Endothelial cell of umbilical vein (primary cell): ENCODE results near the gene PPP1R12A. TPM values are rescaled to one million over a fixed set of nuclear protein-coding genes. Genes with fewer than 3 reads are reported as not detected.

ENCODE experiments used
- BruUV-seq: library from RNA; stranded (reverse); fragments of 400-500 nt; replicated peaks from 2 replicates; lab custom pipeline; 2021; lab: Mats Ljungman, UMichigan
- CTCF ChIA-PET: fragments of 300-600, 350-600 bp; sonication (Branson Sonifier 250); formaldehyde crosslinking; loops from one replicate; lab custom pipeline; 2021; ENCODE audit warnings: antibody characterized with exemption, inconsistent platforms; lab: Charles Lee
- POLR2A ChIA-PET: fragments of 300-600, 350-600 bp; sonication (Branson Sonifier 250); formaldehyde crosslinking; loops from one replicate; lab custom pipeline; 2021; ENCODE audit warnings: antibody characterized with exemption, inconsistent platforms; lab: Charles Lee
- DNase-seq: peaks from one replicate; pipeline ENCODE4 v3.0.0-alpha.2; 2011; ENCODE audit warnings: low read depth, low spot score
- FAIRE-seq: peaks from 2 replicates; lab custom pipeline; 2011; peaks lifted over from hg19 to GRCh38; lab: Jason Lieb, UNC
- H2AFZ ChIP-seq: 2 replicates; pipeline ENCODE4 v1.6.0; 2012; ENCODE audit warnings: low read depth, low read length, control low read depth, inconsistent platforms
- H3K27ac ChIP-seq: 2 replicates; pipeline ENCODE4 v1.5.1; 2011; ENCODE audit warnings: low read depth, mild to moderate bottlenecking, control low read depth, low read length, moderate library complexity; ENCODE audit not compliant: insufficient read depth
- H3K27me3 ChIP-seq, 2 experiments: 2 replicates each; pipeline versions ENCODE4 v1.6.0 to v1.6.1; 2011; ENCODE audit warnings: low read length in 2 of 2, mixed read lengths in 1 of 2; ENCODE audit not compliant: control insufficient read depth in 2 of 2, insufficient read depth in 2 of 2
- H3K36me3 ChIP-seq, 2 experiments: 2 replicates in 1 of 2; 3 replicates in 1 of 2; pipeline ENCODE4 v1.5.1; 2011; ENCODE audit warnings: low read length in 2 of 2, mild to moderate bottlenecking in 1 of 2, moderate library complexity in 1 of 2; ENCODE audit not compliant: control insufficient read depth in 2 of 2, insufficient read depth in 2 of 2; ENCODE audit errors: extremely low read depth in 1 of 2
- H3K4me1 ChIP-seq: 3 replicates; pipeline ENCODE4 v1.5.1; 2011; ENCODE audit warnings: mild to moderate bottlenecking, low read length; ENCODE audit not compliant: control insufficient read depth, insufficient read depth; ENCODE audit errors: extremely low read depth
- H3K4me2 ChIP-seq: 2 replicates; pipeline ENCODE4 v1.6.1; 2011; ENCODE audit warnings: low read length, control low read depth, mixed read lengths; ENCODE audit not compliant: insufficient read depth
- H3K4me3 ChIP-seq, 3 experiments: fragments of 200-600 bp in 1 of 3; sonication (generic), shearing (Covaris generic) in 1 of 3; replicated peaks in 1 of 3; 2 replicates each; pipeline ENCODE4 v1.5.1; 2011 to 2016; ENCODE audit warnings: control low read depth in 3 of 3, low read length in 3 of 3, mild to moderate bottlenecking in 2 of 3, inconsistent platforms in 1 of 3, low read depth in 1 of 3, moderate library complexity in 1 of 3; ENCODE audit not compliant: insufficient read depth in 1 of 3
- H3K79me2 ChIP-seq: 2 replicates; pipeline ENCODE4 v1.6.0; 2012; ENCODE audit warnings: low read length, inconsistent platforms; ENCODE audit not compliant: control insufficient read depth, insufficient read depth
- H3K9ac ChIP-seq: replicated peaks from 2 replicates; pipeline ENCODE3; 2011; ENCODE audit warnings: low read length, control low read depth; ENCODE audit not compliant: insufficient read depth; ENCODE audit errors: extremely low read depth
- H3K9me1 ChIP-seq: replicated peaks from 3 replicates; pipeline ENCODE4 v1.6.0; 2011; ENCODE audit warnings: mild to moderate bottlenecking, low read length; ENCODE audit not compliant: control insufficient read depth, insufficient read depth; ENCODE audit errors: extremely low read depth
- H3K9me3 ChIP-seq: replicated peaks from 2 replicates; pipeline ENCODE4 v1.5.1; 2012; ENCODE audit warnings: low read length, inconsistent platforms; ENCODE audit not compliant: control insufficient read depth, insufficient read depth
- H4K20me1 ChIP-seq: replicated peaks from 2 replicates; pipeline ENCODE3; 2011; ENCODE audit warnings: mild to moderate bottlenecking, low read length; ENCODE audit not compliant: control insufficient read depth, insufficient read depth; ENCODE audit errors: extremely low read depth
- EZH2 ChIP-seq: IDR thresholded peaks from 2 replicates; pipeline ENCODE4 v1.6.1; 2012; ENCODE audit warnings: borderline replicate concordance, low read depth, mild to moderate bottlenecking, moderate library complexity, low read length, inconsistent platforms; ENCODE audit not compliant: severe bottlenecking
- FOS ChIP-seq: IDR thresholded peaks from 2 replicates; pipeline ENCODE4 v1.6.1; 2011; ENCODE audit warnings: mild to moderate bottlenecking, low read length, moderate library complexity, borderline replicate concordance; ENCODE audit not compliant: insufficient read depth
- GATA2 ChIP-seq: IDR thresholded peaks from 2 replicates; pipeline ENCODE4 v1.7.0; 2011; ENCODE audit warnings: low read depth, mild to moderate bottlenecking, moderate library complexity, mixed read lengths, low read length; ENCODE audit not compliant: insufficient read length, insufficient read depth
- JUN ChIP-seq: IDR thresholded peaks from 2 replicates; pipeline ENCODE4 v1.6.1; 2011; ENCODE audit warnings: borderline replicate concordance, low read depth; ENCODE audit not compliant: insufficient read length, insufficient read depth
- MYC ChIP-seq: IDR thresholded peaks from one replicate; pipeline ENCODE4 v1.6.1; 2011; ENCODE audit warnings: mild to moderate bottlenecking, low read depth, low read length
- POLR2A ChIP-seq: IDR thresholded peaks from 2 replicates; pipeline ENCODE4 v1.6.1; 2012; ENCODE audit warnings: low read depth, mild to moderate bottlenecking, control low read depth, low read length
- POLR2AphosphoS5 ChIP-seq: IDR thresholded peaks from 2 replicates; pipeline ENCODE4 v1.6.1; 2012; ENCODE audit warnings: low read depth, mild to moderate bottlenecking, control low read depth, low read length, moderate library complexity; ENCODE audit not compliant: insufficient read depth
- dilution Hi-C: fragments of 300-500 bp; cut with MboI; formaldehyde crosslinking; loops from one replicate; pipeline ENCODE4 v1.15.0; 2019; ENCODE audit warnings: low sequenced_read_pairs; ENCODE audit not compliant: extremely low pct_ligation_motif_present
- intact Hi-C: fragments of 100-400 bp; cut with micrococcal nuclease; formaldehyde crosslinking; loops from one replicate; pipeline ENCODE4 v1.10.0; 2022
- polyA plus RNA-seq, 4 experiments: library from polyadenylated mRNA; depleted of rRNA in 3 of 4; stranded (reverse) in 3 of 4; unstranded in 1 of 4; fragments of >200 nt; gene quantifications; 2 replicates each; pipeline versions ENCODE4 v1.2.1 to v1.2.3, GENCODE V29; 2011 to 2012; ENCODE audit warnings: missing spikeins in 1 of 4
- total RNA-seq: library from RNA; stranded (reverse); gene quantifications from 2 replicates; pipeline ENCODE4 v1.2.3, GENCODE V29; 2021
- TF ChIP-seq, protein P1 (sequence below), 2 donors: IDR thresholded peaks; 1 replicate in 1 of 2; 2 replicates in 1 of 2; pipeline ENCODE4 v1.5.1; 2011; ENCODE audit warnings: low read length in 2 of 2, mild to moderate bottlenecking in 2 of 2, moderate library complexity in 2 of 2, control low read depth in 1 of 2, inconsistent platforms in 1 of 2, low read depth in 1 of 2; ENCODE audit not compliant: insufficient read depth in 1 of 2; ENCODE audit errors: extremely low read depth in 1 of 2
- TF ChIP-seq, protein P2 (sequence below): IDR thresholded peaks from 2 replicates; pipeline ENCODE4 v1.6.1; 2011; ENCODE audit not compliant: insufficient read depth, insufficient read length

The PPP1R12A gene
- total and polyA plus RNA-seq, 2 donors (not counting 3 experiments of a cell fraction or from before 2014, with no cell fraction given): 12.9 to 83.9 TPM

DNA sequence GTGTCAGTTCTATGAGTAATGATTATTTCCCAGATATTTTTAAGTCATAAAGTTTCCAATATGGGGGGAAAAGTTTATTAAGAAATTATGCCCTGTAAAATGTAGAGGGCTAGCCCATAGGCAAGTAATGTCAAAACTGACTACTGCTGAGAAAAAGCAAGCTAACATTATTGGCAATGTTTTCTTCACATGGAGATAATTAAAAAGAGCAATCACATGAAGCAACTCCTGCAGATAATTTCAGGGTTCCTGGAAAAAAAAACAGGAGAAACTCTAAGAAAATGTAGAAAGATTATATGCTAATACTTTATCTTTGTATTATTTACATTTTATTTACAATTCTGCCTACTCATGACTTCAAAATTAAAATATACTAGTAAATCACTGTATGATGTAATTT is 39.8 kb downstream of the PPP1R12A start:
- no peak for FAIRE-seq

DNA sequence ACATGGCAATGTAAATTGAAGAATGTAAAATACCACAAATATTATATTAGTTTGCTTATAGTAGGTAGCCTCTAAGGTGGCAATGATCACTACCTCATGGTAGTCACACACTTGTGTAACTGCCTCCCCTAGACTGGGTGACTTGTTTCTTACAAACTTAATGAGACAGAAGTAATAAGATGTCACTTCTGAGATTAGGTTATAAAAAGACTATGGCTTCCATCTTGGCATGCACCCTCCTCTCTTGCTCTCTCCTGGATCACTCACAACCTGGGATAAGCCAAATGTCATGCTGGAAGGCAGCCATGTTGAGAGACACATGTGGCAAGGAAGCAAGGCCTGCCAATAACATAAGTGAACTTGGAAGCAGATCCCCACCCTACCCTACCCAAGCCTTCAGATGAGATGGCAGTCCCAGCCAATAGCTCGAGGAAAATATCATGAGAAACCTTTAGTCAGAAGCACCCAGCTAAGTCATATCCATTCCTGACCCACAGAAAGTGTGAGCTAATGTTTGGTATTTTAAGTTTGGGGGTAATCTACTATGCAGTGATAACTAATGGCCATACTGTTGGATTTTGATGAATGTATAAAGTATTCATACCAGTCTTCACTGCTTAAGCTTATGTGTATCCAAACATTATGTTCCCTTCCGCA is 43.3 kb downstream of the PPP1R12A start:
- no peaks in the 10 kb centered on the region for H3K9me3 ChIP-seq
- ChIA-PET POLR2A (no interaction called here), CTCF (interaction anchor here (1.0 to 1.1 kb wide), 2 partner anchors 10 to 296 kb away, joined by 3 to 4 read pairs; no protein-coding TSS in a partner anchor)
- H4K20me1 ChIP-seq: peaks cover 4% of the 10 kb centered on the region
- no peaks in the 10 kb centered on the region for H3K27me3 ChIP-seq
- no peaks in the 10 kb centered on the region for H3K36me3 ChIP-seq
- no peak overlapping the region for H3K27ac ChIP-seq
- FAIRE-seq (no peak), DNase-seq (no peak)
- no peak overlapping the region for H3K4me3 ChIP-seq
- BruUV-seq: no TSS peak
- H3K4me2 ChIP-seq: no peak overlapping the region
- peaks cover 84% of the 10 kb centered on the region for H3K79me2 ChIP-seq
- TF ChIP-seq GATA2 (no peak), POLR2A (no peak), POLR2AphosphoS5 (no peak), JUN (no peak), EZH2 (no peak), FOS (no peak), MYC (no peak)
- TF ChIP-seq, protein P1, sequence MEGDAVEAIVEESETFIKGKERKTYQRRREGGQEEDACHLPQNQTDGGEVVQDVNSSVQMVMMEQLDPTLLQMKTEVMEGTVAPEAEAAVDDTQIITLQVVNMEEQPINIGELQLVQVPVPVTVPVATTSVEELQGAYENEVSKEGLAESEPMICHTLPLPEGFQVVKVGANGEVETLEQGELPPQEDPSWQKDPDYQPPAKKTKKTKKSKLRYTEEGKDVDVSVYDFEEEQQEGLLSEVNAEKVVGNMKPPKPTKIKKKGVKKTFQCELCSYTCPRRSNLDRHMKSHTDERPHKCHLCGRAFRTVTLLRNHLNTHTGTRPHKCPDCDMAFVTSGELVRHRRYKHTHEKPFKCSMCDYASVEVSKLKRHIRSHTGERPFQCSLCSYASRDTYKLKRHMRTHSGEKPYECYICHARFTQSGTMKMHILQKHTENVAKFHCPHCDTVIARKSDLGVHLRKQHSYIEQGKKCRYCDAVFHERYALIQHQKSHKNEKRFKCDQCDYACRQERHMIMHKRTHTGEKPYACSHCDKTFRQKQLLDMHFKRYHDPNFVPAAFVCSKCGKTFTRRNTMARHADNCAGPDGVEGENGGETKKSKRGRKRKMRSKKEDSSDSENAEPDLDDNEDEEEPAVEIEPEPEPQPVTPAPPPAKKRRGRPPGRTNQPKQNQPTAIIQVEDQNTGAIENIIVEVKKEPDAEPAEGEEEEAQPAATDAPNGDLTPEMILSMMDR (IDR thresholded peaks at IDR 0.05; ENCODE audit: extremely low read depth in 1 of 2, insufficient read depth in 1 of 2, low read depth in 1 of 2, low read length in 2 of 2): no peak
- TF ChIP-seq, protein P2, sequence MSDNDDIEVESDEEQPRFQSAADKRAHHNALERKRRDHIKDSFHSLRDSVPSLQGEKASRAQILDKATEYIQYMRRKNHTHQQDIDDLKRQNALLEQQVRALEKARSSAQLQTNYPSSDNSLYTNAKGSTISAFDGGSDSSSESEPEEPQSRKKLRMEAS: no peak
- dilution Hi-C loops: no loop called here
- no peaks in the 10 kb centered on the region for H3K9me1 ChIP-seq
- intact Hi-C loops: no loop called here
- H2AFZ ChIP-seq: no peak overlapping the region
- peaks cover 9% of the 10 kb centered on the region for H3K4me1 ChIP-seq
- H3K9ac ChIP-seq: no peak overlapping the region

More for the DNA sequence above, 39.8 kb downstream of the PPP1R12A start:
- ChIA-PET CTCF (interaction anchor here (1.2 to 2.1 kb wide), 3 partner anchors 9 to 300 kb away, joined by 3 to 13 read pairs (median 6); no protein-coding TSS in a partner anchor), POLR2A (no interaction called here)
- Histone ChIP-seq H3K36me3 (no peaks in the 10 kb centered on the region), H3K27ac (no peak overlapping the region), H3K27me3 (no peaks in the 10 kb centered on the region), H3K4me2 (no peak overlapping the region), H3K79me2 (peaks cover 83% of the 10 kb centered on the region), H3K4me1 (no peaks in the 10 kb centered on the region), H3K9me1 (no peaks in the 10 kb centered on the region), H3K9me3 (no peaks in the 10 kb centered on the region), H3K9ac (no peak overlapping the region), H2AFZ (no peak overlapping the region), H4K20me1 (no peaks in the 10 kb centered on the region), H3K4me3 (no peak overlapping the region)
- dilution Hi-C loops: no loop called here
- no peak for DNase-seq
- TF ChIP-seq FOS (no peak), MYC (no peak), POLR2A (no peak), EZH2 (no peak), JUN (no peak), GATA2 (no peak)
- BruUV-seq: no TSS peak
- intact Hi-C loops: no loop called here
